ENCODE measurements around the gene ENTPD5.

Gene ENTPD5

DNA sequence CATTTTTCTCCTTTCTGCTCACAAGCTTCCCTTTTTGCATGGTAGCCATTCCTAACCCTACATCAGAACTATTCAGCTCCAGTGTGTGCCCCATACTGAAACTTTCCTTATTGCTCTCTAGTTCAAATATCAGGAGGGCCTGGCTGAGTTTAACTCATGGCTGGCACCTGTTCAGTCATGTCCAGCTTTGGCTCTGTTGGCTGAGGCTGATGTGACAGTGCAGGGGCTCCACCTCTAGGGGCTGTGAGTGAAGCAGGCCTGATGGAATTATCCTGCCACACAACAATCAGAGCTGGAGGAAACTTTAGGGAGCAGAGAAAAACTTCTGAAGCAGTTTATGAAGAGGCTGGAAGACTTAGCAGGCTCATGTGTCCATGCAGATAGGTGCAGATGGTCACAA lies 60.5 kb downstream of the ENTPD5 start:
- DNase-seq (ENCODE audit: extremely low read depth, low read depth): no peak
- TF ChIP-seq, protein P1, sequence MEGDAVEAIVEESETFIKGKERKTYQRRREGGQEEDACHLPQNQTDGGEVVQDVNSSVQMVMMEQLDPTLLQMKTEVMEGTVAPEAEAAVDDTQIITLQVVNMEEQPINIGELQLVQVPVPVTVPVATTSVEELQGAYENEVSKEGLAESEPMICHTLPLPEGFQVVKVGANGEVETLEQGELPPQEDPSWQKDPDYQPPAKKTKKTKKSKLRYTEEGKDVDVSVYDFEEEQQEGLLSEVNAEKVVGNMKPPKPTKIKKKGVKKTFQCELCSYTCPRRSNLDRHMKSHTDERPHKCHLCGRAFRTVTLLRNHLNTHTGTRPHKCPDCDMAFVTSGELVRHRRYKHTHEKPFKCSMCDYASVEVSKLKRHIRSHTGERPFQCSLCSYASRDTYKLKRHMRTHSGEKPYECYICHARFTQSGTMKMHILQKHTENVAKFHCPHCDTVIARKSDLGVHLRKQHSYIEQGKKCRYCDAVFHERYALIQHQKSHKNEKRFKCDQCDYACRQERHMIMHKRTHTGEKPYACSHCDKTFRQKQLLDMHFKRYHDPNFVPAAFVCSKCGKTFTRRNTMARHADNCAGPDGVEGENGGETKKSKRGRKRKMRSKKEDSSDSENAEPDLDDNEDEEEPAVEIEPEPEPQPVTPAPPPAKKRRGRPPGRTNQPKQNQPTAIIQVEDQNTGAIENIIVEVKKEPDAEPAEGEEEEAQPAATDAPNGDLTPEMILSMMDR (IDR thresholded peaks at IDR 0.05; ENCODE audit: low read depth, low read length): no peak

DNA sequence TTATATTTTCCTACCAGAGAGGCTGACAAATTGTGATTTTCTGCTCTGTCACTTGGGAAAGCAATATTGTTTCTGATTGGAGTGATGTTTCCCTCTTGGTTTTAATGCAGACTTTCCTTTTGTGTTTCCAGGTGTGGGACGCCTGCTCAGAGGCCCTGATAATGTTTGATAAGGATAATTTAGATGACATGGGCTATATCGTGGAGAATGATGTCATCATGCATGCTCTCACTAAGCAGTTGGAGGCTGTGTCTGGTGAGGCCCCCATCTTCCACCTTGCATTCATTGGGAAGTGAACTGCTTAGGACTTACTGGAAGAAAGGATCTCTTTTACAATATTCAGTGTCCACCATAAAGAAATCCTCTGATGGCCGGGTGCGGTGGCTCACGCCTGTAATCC lies 63.4 kb downstream of the ENTPD5 start:
- TF ChIP-seq, protein P1 (IDR thresholded peaks at IDR 0.05; ENCODE audit: low read depth, low read length): no peak
- DNase-seq (ENCODE audit: extremely low read depth, low read depth): no peak

DNA sequence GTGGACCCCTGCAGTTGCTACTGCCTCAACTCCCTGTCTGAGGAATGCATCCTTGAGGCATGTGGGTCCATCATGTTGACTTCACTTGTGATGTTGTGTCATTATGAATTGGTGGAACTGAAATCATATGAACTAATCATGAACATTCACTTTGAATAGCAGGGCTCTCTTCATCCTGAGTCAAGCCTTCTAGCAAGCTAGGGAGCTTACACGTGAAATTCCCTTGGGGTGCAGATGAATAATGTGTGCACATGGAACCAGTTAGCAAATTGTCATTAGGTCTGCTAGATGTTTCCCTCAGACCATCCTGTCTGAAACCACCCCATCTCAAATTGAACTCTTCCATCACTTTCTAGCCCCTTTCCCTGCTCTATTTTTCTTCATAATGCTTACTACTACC lies 65.4 kb downstream of the ENTPD5 start:
- DNase-seq (ENCODE audit: extremely low read depth, low read depth): no peak
- TF ChIP-seq, protein P1 (IDR thresholded peaks at IDR 0.05; ENCODE audit: low read depth, low read length): no peak

DNA sequence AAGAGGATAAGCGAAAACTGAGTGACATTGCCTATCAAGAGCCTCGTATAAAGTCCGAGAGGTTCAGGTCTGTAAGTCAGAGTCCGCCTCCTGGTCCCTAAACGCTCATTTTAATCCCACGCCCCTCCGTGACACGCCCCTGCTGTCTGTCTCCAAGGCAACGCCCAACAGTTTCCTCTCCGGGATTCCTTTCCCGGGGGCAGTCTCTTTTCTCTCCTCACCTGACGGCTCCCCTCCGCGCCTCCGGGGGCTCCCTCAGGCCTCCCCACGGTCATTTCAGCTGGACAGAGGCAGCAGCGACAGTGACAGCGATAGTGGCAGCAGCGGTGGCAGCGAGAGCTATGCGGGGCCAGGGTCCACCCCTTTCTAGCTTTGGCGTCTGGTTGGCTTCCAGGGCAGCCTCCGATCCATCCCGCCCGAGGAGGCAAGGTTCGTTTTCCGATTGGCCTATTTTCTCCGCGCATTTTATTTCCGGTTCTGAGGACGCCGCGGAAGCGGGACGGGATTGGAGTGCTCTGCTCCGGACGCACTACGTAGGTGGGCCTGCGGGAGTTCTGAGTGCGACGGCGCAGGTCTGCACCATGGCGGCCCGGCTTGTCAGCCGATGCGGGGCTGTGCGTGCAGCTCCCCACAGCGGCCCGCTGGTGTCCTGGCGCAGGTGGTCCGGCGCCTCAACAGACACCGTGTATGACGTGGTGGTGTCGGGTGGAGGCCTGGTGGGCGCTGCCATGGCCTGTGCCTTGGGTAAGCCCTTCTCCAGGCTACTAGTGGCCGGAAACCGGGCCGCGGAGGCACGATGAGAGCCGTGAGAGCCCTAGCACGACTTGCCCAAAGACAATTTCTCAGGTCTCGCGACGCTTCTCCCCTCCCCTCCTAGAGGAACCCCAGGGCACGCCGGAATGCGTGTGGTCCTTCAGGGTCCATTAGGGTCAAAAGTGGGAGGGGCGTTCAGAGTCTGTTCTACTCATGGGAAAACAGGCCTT lies 69.0 kb downstream of the ENTPD5 start, which contains the start of the genes COQ6 and FAM161B:
Gene COQ6, plus strand, starts transcription at position 551 of the 983 bp plus-strand sequence. Its CDS starts 31 bp downstream, at position 582.
Gene FAM161B, minus strand, starts transcription at position 343 of the 983 bp plus-strand sequence. Its CDS starts 68 bp downstream, at position 275.
- TF ChIP-seq, protein P1 (IDR thresholded peaks at IDR 0.05; ENCODE audit: low read depth, low read length): no peak; the same call in none of the 2 replicates
- DNase-seq (ENCODE audit: extremely low read depth, low read depth): peak; percentile 84

DNA sequence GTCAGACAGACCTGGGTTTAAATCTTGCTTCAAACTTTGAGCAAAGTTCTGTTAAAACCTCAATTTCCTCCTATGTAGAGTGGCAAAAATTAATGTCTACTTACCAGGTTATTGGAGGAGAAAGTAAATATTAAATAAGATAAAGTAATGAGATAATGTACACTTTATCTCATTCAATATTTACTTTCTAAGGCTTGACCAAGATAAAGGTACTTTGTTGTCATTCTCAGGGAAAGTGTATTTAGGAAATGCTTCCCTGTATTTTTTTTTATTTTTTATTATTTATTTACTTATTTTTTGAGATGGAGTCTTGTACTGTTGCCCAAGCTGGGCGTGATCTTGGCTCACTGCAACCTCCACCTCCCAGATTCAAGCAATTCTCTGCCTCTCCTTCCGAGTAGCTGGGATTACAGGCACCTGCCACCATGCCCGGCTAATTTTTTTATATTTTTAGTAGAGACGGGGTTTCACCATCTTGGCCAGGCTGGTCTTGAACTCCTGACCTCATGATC lies 73.9 kb downstream of the ENTPD5 start:
- DNase-seq (ENCODE audit: extremely low read depth, low read depth): no peak
- TF ChIP-seq, protein P1 (IDR thresholded peaks at IDR 0.05; ENCODE audit: low read depth, low read length): no peak

DNA sequence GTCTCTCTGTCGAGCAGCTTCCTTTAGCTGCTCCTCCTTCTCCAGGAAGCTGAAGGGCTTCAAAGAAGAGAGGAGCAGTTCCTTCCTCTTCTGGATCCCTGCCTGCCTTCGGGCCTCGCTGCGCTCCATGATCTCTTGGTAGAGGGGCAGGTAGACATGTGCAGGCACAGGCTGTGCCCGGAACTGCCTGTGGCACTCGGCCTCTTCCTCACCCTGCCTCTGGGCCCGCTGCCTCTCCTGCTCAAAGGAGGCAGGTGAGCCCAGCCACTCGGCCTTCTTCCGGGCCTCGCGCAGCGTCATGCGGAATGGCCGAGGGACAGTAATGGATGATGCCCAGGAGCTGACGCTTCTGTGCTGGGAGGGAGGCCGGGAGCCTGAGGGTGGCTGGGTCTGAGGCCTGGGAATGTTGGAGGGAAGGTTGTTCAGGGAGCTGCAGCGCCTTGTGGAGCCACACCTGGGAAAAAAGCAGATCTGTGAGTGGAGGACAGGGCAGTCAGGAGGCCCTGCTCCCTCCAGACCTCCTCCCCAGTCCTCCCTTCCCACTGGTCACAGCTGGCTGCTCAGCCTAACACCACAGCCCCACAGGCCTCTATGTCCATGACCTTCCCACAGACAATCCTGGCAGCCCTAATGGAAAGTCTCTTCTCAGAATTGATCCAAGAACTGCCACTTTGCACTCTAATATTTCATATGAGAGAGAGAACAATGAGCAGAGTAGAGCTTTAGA lies 74.5 kb downstream of the ENTPD5 start:
- TF ChIP-seq, protein P1 (IDR thresholded peaks at IDR 0.05; ENCODE audit: low read depth, low read length): no peak
- DNase-seq (ENCODE audit: extremely low read depth, low read depth): no peak
